ENCODE data around the gene LIMK2. TPM values are rescaled to one million over a fixed set of nuclear protein-coding genes. Genes with fewer than 3 reads are reported as not detected.

The LIMK2 gene
- total and polyA plus RNA-seq, 4 donors, result 6.6 to 39.2 (median 13.4) TPM

- 15% methylated on average over 1 of the region's 1 CpG for WGBS
- DNase-seq (ENCODE audit: low spot score), result no peak
- TF ChIP-seq GABPA (IDR thresholded peaks at IDR 0.05 in 1 of 2, conservative IDR thresholded peaks at IDR 0.05 in 1 of 2) (no peak), EGR1 (IDR thresholded peaks at IDR 0.05; ENCODE audit: low read depth in 2 of 2) (no peak), FOXA1 (IDR thresholded peaks at IDR 0.05) (peak; percentile 6), ATF3 (IDR thresholded peaks at IDR 0.05) (no peak), RAD21 (IDR thresholded peaks at IDR 0.05) (no peak), TAF1 (conservative IDR thresholded peaks at IDR 0.05) (no peak), HNF4G (IDR thresholded peaks at IDR 0.05) (no peak)
- Histone ChIP-seq H3K4me1 (ENCODE audit: control insufficient read depth in 4 of 4, insufficient read depth in 4 of 4, low read length in 3 of 4) (peaks cover 5 to 18% (median 13%) of the 10 kb centered on the region in 4 donors), H3K9me3 (ENCODE audit: control insufficient read depth in 4 of 4, low read length in 3 of 4) (no peaks in the 10 kb centered on the region), H3K4me3 (ENCODE audit: low read depth in 1 of 3, low read length in 3 of 3) (no peak overlapping the region), H3K36me3 (ENCODE audit: control insufficient read depth in 4 of 4, insufficient read depth in 3 of 4, low read depth in 1 of 4, low read length in 3 of 4) (peaks cover 0 to 2% (median 0%) of the 10 kb centered on the region in 4 donors), H3K27ac (ENCODE audit: low read depth in 1 of 2, low read length in 2 of 2) (no peak overlapping the region), H3K27me3 (ENCODE audit: control insufficient read depth in 4 of 4, insufficient read depth in 4 of 4, low read length in 3 of 4) (no peaks in the 10 kb centered on the region), H3K9ac (ENCODE audit: low read depth in 1 of 2, low read length in 2 of 2) (no peak overlapping the region)
These were observed 32.8 kb upstream of the LIMK2 start for GRCh38 chr22:31179345-31179744.

GRCh38 chr22:31184015-31184414, 28.1 kb upstream of the LIMK2 start:
- Histone ChIP-seq H3K27me3 (ENCODE audit: control insufficient read depth in 4 of 4, insufficient read depth in 4 of 4, low read length in 3 of 4) (no peaks in the 10 kb centered on the region), H3K9me3 (ENCODE audit: control insufficient read depth in 4 of 4, low read length in 3 of 4) (no peaks in the 10 kb centered on the region), H3K36me3 (ENCODE audit: control insufficient read depth in 4 of 4, insufficient read depth in 3 of 4, low read depth in 1 of 4, low read length in 3 of 4) (peaks cover 0 to 14% (median 4%) of the 10 kb centered on the region in 4 donors), H3K4me3 (ENCODE audit: low read depth in 1 of 3, low read length in 3 of 3) (no peak overlapping the region), H3K27ac (ENCODE audit: low read depth in 1 of 2, low read length in 2 of 2) (no peak overlapping the region), H3K9ac (ENCODE audit: low read depth in 1 of 2, low read length in 2 of 2) (no peak overlapping the region), H3K4me1 (ENCODE audit: control insufficient read depth in 4 of 4, insufficient read depth in 4 of 4, low read length in 3 of 4) (peaks cover 5 to 9% (median 8%) of the 10 kb centered on the region in 4 donors)
- 97% methylated on average over 30 of the region's 30 CpGs for WGBS
- no peak for TF ChIP-seq TAF1 (conservative IDR thresholded peaks at IDR 0.05)
- TF ChIP-seq HNF4G (IDR thresholded peaks at IDR 0.05), result no peak
- no peak for TF ChIP-seq FOXA1 (IDR thresholded peaks at IDR 0.05)
- no peak for TF ChIP-seq MAX (IDR thresholded peaks at IDR 0.05)
- no peak for TF ChIP-seq CTCF (IDR thresholded peaks at IDR 0.05; ENCODE audit: low read depth, low read length, missing input control)
- no peak for TF ChIP-seq JUND (IDR thresholded peaks at IDR 0.05)
- no peak for TF ChIP-seq YY1 (IDR thresholded peaks at IDR 0.05)
- no peak for TF ChIP-seq RAD21 (IDR thresholded peaks at IDR 0.05)
- no peak for TF ChIP-seq EGR1 (IDR thresholded peaks at IDR 0.05; ENCODE audit: low read depth in 2 of 2)
- no peak for TF ChIP-seq RXRA (IDR thresholded peaks at IDR 0.05)
- no peak for TF ChIP-seq ZBTB33 (IDR thresholded peaks at IDR 0.05)
- no peak for TF ChIP-seq REST (IDR thresholded peaks at IDR 0.05)
- no peak for TF ChIP-seq SP1 (IDR thresholded peaks at IDR 0.05)
- TF ChIP-seq ATF3 (IDR thresholded peaks at IDR 0.05), result no peak
- no peak for DNase-seq (ENCODE audit: low spot score)

Measured in liver (tissue), 9 donors.